ENCODE data around the gene ADCY5.

ADCY5 gene

DNA sequence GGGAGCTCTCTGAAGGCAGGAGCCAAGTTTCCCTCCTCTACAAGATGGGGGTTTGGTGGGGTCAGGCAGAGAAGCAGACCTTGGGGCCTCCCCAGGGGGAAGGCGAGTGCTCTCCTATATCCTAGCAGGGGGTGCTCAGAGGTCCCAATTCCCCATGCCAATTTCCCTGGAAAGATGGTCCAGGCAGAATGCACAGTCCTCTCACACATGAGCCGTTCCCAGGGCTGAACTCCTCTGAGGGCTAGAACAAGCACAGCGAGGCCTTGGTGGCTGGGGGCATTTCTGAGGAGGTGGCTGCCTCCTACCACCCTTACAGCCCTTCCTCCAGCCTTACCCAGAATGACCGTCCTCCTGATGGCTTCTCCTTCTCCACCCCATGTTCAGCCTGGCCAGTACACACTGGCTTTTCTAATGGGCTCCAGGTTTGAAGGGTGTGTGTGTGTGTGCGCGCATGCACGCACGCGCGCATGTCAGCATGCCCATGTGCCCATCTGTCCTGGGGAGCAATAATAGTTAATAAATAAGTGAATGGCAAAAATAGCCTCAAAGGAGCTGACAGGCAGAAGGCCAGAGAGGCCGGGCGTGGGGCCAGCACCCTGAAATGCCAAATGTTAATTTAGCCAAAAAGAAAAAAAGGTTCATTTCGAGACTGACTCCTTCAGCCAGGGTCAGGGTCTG is 24.4 kb downstream of the ADCY5 start:
- ChIA-PET CTCF (no interaction called here), POLR2A (no interaction called here)
- no peak for TF ChIP-seq TARDBP (IDR thresholded peaks at IDR 0.05)
- no peak for TF ChIP-seq HDGF (IDR thresholded peaks at IDR 0.05; ENCODE audit: borderline replicate concordance)
- no peak for TF ChIP-seq ZNF384 (IDR thresholded peaks at IDR 0.05)
- TF ChIP-seq FOXM1 (IDR thresholded peaks at IDR 0.05; ENCODE audit: borderline replicate concordance): no peak
- no peak for TF ChIP-seq LEF1 (IDR thresholded peaks at IDR 0.05; ENCODE audit: borderline replicate concordance)
- no peak for TF ChIP-seq FOXA1 (IDR thresholded peaks at IDR 0.05)

DNA sequence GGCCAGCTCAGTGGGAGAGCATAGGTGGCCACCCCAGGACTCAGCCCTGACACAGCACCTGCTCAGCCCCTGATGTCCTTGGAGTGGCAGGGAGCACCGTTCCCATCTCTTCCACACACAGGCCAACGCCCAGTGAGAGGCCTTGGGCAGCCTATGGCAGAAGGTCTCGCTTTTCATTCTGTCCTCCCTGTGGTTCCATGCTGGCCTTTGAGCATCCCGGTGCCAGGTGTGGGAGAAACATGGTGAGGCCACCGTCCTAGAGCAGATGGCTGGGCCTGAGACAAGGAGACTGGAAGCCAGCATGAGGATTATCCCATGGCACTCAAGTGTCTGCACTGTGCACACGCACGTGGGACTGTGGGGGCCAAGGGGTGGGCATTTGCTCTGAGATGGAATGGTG is 25.1 kb downstream of the ADCY5 start:
- no peak for DNase-seq (ENCODE audit: extremely low spot score)
- ChIA-PET CTCF (no interaction called here), POLR2A (no interaction called here)
- TF ChIP-seq L3MBTL2 (conservative IDR thresholded peaks at IDR 0.05) (no peak), BHLHE40 (IDR thresholded peaks at IDR 0.05; ENCODE audit: borderline replicate concordance) (no peak), PKNOX1 (IDR thresholded peaks at IDR 0.05) (no peak), ARNT (IDR thresholded peaks at IDR 0.05) (no peak), TARDBP (IDR thresholded peaks at IDR 0.05) (no peak), ZNF384 (IDR thresholded peaks at IDR 0.05) (no peak)

More for the DNA sequence above, 24.4 kb downstream of the ADCY5 start:
- DNase-seq (ENCODE audit: extremely low spot score): no peak

GRCh38 chr3:123423031-123423430 is 25.9 kb downstream of the ADCY5 start:
- POLR2A ChIA-PET: no interaction called here
- CTCF ChIA-PET: no interaction called here

DNA sequence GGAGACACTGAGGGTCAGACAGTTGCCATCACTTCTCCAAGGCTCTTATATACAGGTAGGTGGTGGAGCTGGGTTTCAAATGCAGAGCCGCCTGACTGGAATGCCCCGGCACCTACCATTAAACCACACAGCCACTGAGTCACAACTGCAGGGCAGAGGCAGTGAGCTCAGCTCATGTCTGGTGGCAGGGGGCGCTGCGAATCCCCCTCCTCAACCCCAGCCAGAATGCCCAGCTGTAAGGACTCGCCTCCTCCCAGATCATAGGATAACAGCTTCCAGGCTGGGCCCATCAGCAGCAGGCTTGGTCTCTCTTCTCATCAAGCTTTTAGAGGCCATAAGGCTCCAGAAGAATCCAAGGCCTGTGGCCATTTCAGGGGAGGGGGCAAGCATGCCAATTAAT is 26.4 kb downstream of the ADCY5 start:
- TF ChIP-seq CTBP1 (IDR thresholded peaks at IDR 0.05; ENCODE audit: borderline replicate concordance) (no peak), BHLHE40 (IDR thresholded peaks at IDR 0.05; ENCODE audit: borderline replicate concordance) (no peak), NFRKB (IDR thresholded peaks at IDR 0.05) (no peak), PKNOX1 (IDR thresholded peaks at IDR 0.05) (no peak), FOXK2 (IDR thresholded peaks at IDR 0.05) (no peak), SP1 (IDR thresholded peaks at IDR 0.05) (no peak), TARDBP (IDR thresholded peaks at IDR 0.05) (no peak)
- ChIA-PET CTCF (interaction anchor here (0.6 to 1.5 kb wide), 3 partner anchors 32 to 67 kb away, joined by 3 to 8 read pairs (median 5); no protein-coding TSS in a partner anchor), POLR2A (no interaction called here)
- no peak for DNase-seq (ENCODE audit: extremely low spot score)

More at GRCh38 chr3:123423031-123423430, 25.9 kb downstream of the ADCY5 start:
- TF ChIP-seq ARNT (IDR thresholded peaks at IDR 0.05) (no peak), NFRKB (IDR thresholded peaks at IDR 0.05) (no peak), LEF1 (IDR thresholded peaks at IDR 0.05; ENCODE audit: borderline replicate concordance) (no peak), FOXK2 (IDR thresholded peaks at IDR 0.05) (no peak), SP1 (IDR thresholded peaks at IDR 0.05) (no peak)
- no peak for DNase-seq (ENCODE audit: extremely low spot score)

DNA sequence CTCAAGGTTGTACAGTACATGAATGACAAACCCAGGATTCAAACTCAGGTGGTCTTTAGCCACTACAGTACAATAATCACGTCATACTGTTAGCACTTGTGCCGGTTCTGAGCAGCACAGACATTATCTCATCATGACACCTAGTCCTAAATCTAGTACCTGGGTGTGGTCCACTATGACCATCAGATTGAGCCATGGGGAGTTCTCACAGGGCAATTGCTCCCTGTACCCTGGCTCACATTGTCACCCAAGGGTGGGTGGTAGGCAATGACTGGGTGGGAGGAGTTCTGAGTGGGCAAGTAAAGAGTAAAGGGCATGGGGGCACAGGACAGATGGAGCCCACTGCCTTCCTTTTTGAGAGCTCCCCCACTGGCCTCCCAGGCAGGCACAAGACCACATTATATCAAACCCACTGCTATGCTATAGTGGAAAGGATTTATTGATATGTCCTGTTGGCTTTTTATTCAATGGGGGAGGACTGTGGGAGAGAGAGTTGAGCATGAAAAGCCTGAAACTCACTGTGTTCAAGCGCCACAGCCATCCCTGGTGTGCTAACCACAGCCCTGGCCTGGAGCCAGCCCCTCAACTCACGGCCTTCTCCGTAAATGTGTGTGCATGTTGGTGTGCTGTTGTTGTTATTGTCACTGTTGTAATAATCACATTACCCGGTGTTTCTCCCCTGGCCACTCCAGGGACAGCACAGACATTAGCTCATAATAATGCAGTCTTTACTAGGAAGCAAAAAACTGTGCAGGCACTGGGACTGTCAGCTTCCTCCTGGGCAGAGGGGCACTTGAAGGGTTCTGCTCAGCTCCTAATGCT is 27.3 kb downstream of the ADCY5 start:
- POLR2A ChIA-PET: no interaction called here
- DNase-seq (ENCODE audit: extremely low spot score): no peak
- CTCF ChIA-PET: interaction anchor here (0.5 to 1.5 kb wide), 4 partner anchors 33 to 95 kb away, joined by 3 to 8 read pairs (median 4); no protein-coding TSS in a partner anchor
- no peak for TF ChIP-seq ARNT (IDR thresholded peaks at IDR 0.05)
- no peak for TF ChIP-seq HDGF (IDR thresholded peaks at IDR 0.05; ENCODE audit: borderline replicate concordance)
- TF ChIP-seq LEF1 (IDR thresholded peaks at IDR 0.05; ENCODE audit: borderline replicate concordance): no peak

DNA sequence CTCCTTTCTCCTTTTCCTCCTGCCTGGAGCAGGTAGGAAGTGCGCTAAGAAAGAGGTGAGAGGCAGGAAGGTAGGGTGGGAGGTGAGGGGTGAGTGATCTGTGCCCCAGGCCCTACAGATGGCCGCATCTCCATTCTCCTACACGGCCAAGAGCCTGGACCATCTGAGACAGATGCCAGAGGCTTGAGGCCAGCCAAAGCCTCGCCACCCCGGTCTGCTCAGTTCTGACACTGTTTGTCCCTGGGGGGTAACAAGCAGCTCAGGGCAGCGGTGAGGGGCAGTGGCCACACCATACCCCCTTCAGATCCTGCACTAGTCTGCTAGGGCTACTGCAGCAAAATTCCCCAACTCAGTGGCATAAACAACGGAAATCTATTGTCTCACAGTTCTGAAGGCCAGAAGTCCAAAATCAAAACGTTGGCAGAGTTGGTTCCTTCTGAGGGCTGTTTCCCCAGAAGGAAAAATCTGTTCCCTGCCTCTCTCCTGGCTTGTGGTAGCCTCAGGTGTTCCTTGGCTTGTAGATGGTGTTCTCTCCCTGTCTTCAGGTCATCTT is 28.4 kb downstream of the ADCY5 start:
- CTCF ChIA-PET: no interaction called here

More for the DNA sequence above, 28.4 kb downstream of the ADCY5 start:
- POLR2A ChIA-PET: no interaction called here
- TF ChIP-seq SUZ12 (IDR thresholded peaks at IDR 0.05): no peak
- TF ChIP-seq ZNF384 (IDR thresholded peaks at IDR 0.05): no peak
- no peak for TF ChIP-seq NFRKB (IDR thresholded peaks at IDR 0.05)
- TF ChIP-seq L3MBTL2 (conservative IDR thresholded peaks at IDR 0.05): no peak
- TF ChIP-seq TARDBP (IDR thresholded peaks at IDR 0.05): no peak
- TF ChIP-seq FOXA1 (IDR thresholded peaks at IDR 0.05): no peak
- no peak for TF ChIP-seq FOXK2 (IDR thresholded peaks at IDR 0.05)
- no peak for TF ChIP-seq PKNOX1 (IDR thresholded peaks at IDR 0.05)
- DNase-seq (ENCODE audit: extremely low spot score): no peak

Measured in HEK293T (cell line).